Body of pancreas (tissue), 4 donors: ENCODE data around the gene SOX12. TPM values are rescaled to one million over a fixed set of nuclear protein-coding genes. Genes with fewer than 3 reads are reported as not detected.

Experiments
- ATAC-seq: fragments of 150-250 bp; one replicate; pipeline ENCODE4 v1.9.1; 2016
- DNase-seq, 4 donors: peaks; one replicate each; pipeline ENCODE4 v3.0.0-alpha.2; 2019
- H3K27ac ChIP-seq, 4 donors: fragments of 200-600 bp; sonication (generic); 1 replicate in 3 of 4; 2 replicates in 1 of 4; pipeline versions ENCODE4 v1.5.1 to v1.6.1; 2016 to 2019; ENCODE audit warnings: mild to moderate bottlenecking in 1 of 4, mixed read lengths in 1 of 4, moderate library complexity in 1 of 4
- H3K27me3 ChIP-seq, 2 donors: fragments of 200-600 bp; sonication (generic); one replicate each; pipeline ENCODE4 v1.6.0; 2016; ENCODE audit warnings: mild to moderate bottlenecking in 1 of 2
- H3K36me3 ChIP-seq, 2 donors: fragments of 200-600 bp; sonication (generic); replicated peaks in 1 of 2; 2 replicates each; pipeline ENCODE4 v1.5.1; 2016; ENCODE audit warnings: low read depth in 2 of 2; ENCODE audit not compliant: insufficient read depth in 1 of 2
- H3K4me1 ChIP-seq: fragments of 200-600 bp; sonication (generic); one replicate; pipeline ENCODE4 v1.6.0; 2016
- H3K4me3 ChIP-seq, 2 donors: fragments of 200-600 bp; sonication (generic); 1 replicate in 1 of 2; 2 replicates in 1 of 2; pipeline ENCODE4 v1.5.1; 2016 to 2019
- H3K9me3 ChIP-seq, 3 donors: fragments of 200-600 bp; sonication (generic); 1 replicate in 2 of 3; 2 replicates in 1 of 3; pipeline ENCODE4 v1.5.1; 2016
- POLR2A ChIP-seq, 3 donors: fragments of 450-650 bp; IDR thresholded peaks; one replicate each; pipeline ENCODE4 v1.6.1; 2016; ENCODE audit warnings: antibody characterized with exemption in 3 of 3, mild to moderate bottlenecking in 2 of 3
- WGBS, 2 donors: methylation state at CpG; one replicate each; pipeline ENCODE4 v1.1.5; 2017; 5-methylcytosine and 5-hydroxymethylcytosine counted together
- intact Hi-C: fragments of 100-400 bp; cut with DNase I; formaldehyde crosslinking; loops from one replicate; pipeline ENCODE4 v1.15.1; 2023
- total RNA-seq, 2 donors: library from RNA; depleted of rRNA; stranded (reverse); fragments of >200 nt; gene quantifications; one replicate each; pipeline ENCODE4 v1.1.0, GENCODE V29; 2016
- TF ChIP-seq, protein P1 (sequence below), 7 experiments: fragments of 450-650 bp in 4 of 7; fragments of 200-600 bp in 3 of 7; sonication (generic) in 3 of 7; IDR thresholded peaks; one replicate each; pipeline ENCODE4 v1.5.1; 2016 to 2019; ENCODE audit warnings: antibody characterized with exemption in 7 of 7

Gene SOX12
- 10 to 100 TPM in 1 of 2 donors, 1 to 10 TPM in 1; 6.2 to 17.1 TPM for total RNA-seq

DNA sequence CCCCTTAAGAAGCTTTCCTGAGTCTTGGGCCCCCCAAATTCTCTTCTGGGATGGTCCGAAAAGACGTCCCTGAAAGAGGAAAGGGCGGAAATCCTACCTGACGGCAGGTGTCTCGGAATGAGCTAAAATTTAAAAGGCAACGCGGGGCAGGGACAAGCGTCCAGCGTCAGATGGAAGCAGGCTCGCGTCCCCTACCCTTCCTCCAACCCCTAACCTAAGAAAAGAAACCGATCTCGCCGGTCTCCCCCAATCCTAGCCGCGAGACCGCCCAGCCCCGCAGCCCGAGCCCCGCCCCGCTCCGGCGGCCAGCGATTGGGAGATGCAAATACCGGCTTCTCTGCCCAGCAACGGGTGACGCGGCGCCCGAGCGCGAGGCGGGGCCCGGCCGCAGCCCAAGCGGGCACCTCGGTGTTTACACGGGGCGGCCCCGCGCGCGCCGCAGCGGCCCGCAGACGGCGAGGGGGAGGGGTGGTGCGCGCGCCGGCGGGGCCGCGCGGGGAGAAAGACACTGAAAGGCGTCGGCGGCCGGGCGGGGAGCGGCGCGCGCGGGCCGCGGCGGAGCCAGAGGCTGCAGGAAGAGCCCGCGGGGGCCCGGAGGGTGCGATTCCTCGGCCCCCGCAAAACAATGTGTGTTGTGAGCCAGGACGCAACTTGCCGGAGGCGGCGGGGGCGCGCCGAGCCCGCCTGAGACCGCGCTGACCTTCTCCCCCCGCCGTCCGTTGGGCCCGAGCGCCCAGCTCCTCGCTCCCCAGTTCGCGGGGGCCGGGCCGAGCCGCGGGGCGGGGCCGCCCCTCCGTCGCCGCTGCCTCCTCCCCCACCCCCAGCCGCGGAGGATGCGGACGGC lies at the start of gene SOX12:
Gene SOX12 (plus strand): TSS at position 508 of the 844 bp plus-strand sequence. CDS start 373 bp downstream, outside the sequence.
- Histone ChIP-seq H3K4me1 (peaks cover 39% of the 10 kb centered on the region), H3K27me3 (no peaks in the 10 kb centered on the region), H3K36me3 (no peaks in the 10 kb centered on the region), H3K9me3 (no peaks in the 10 kb centered on the region), H3K27ac (peak within 1 kb of the TSS; percentile 87 to 95 (median 92)), H3K4me3 (peak within 1 kb of the TSS; percentile 24 to 55)
- TF ChIP-seq POLR2A (IDR thresholded peaks at IDR 0.05) = peak; percentile 45 to 81 (median 81)
- TF ChIP-seq, protein P1, sequence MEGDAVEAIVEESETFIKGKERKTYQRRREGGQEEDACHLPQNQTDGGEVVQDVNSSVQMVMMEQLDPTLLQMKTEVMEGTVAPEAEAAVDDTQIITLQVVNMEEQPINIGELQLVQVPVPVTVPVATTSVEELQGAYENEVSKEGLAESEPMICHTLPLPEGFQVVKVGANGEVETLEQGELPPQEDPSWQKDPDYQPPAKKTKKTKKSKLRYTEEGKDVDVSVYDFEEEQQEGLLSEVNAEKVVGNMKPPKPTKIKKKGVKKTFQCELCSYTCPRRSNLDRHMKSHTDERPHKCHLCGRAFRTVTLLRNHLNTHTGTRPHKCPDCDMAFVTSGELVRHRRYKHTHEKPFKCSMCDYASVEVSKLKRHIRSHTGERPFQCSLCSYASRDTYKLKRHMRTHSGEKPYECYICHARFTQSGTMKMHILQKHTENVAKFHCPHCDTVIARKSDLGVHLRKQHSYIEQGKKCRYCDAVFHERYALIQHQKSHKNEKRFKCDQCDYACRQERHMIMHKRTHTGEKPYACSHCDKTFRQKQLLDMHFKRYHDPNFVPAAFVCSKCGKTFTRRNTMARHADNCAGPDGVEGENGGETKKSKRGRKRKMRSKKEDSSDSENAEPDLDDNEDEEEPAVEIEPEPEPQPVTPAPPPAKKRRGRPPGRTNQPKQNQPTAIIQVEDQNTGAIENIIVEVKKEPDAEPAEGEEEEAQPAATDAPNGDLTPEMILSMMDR (IDR thresholded peaks at IDR 0.05) = peak in 1 of 7 experiments; percentile 1
- peak; percentile 96 to 98 (median 98) for DNase-seq
- intact Hi-C loops = no loop called here
- ATAC-seq = peak; percentile 85
- WGBS, 2 donors = 0% methylated on average over 7 to 106 of the region's 106 CpGs

- Histone ChIP-seq H3K36me3 (peaks cover 2 to 5% of the 10 kb centered on the region in 2 donors), H3K27me3 (no peaks in the 10 kb centered on the region)
- WGBS, 2 donors = 80 to 90% methylated on average over 6 to 7 of the region's 7 CpGs
Measured at GRCh38 chr20:275791-276190, 49.6 kb upstream of the SOX12 start.

GRCh38 chr20:276620-277495 lies 48.5 kb upstream of the SOX12 start:
- 92% methylated on average over 12 of the region's 12 CpGs for WGBS, 2 donors
- intact Hi-C loops = no loop called here
- Histone ChIP-seq H3K9me3 (no peaks in the 10 kb centered on the region), H3K27me3 (no peaks in the 10 kb centered on the region), H3K4me1 (no peaks in the 10 kb centered on the region), H3K4me3 (no peak overlapping the region), H3K27ac (no peak overlapping the region), H3K36me3 (peaks cover 2 to 5% of the 10 kb centered on the region in 2 donors)
- TF ChIP-seq, protein P1 (IDR thresholded peaks at IDR 0.05) = no peak
- TF ChIP-seq POLR2A (IDR thresholded peaks at IDR 0.05) = no peak
- peak in 1 of 4 donors; percentile 6 for DNase-seq
- no peak for ATAC-seq

More at GRCh38 chr20:275791-276190, 49.6 kb upstream of the SOX12 start:
- H3K4me3 ChIP-seq = no peak overlapping the region
- no peak for ATAC-seq
- H3K27ac ChIP-seq = no peak overlapping the region
- intact Hi-C loops = no loop called here
- no peak for DNase-seq
- no peaks in the 10 kb centered on the region for H3K4me1 ChIP-seq
- no peaks in the 10 kb centered on the region for H3K9me3 ChIP-seq
- no peak for TF ChIP-seq POLR2A (IDR thresholded peaks at IDR 0.05)

DNA sequence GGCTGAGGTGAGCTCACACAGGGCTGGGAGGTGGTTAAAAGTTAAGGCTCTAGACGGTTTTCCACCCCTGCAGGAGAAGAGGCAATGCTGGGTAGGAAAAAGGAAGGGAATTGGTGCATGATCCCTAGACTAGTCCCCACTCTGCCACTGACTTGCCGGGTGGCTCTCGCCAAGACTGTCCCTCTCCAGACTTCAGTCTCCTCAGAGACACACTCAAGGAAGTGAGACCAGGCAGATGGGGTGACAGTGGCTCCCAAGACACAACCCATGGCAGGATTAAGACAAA lies 47.9 kb upstream of the SOX12 start:
- H3K27me3 ChIP-seq = no peaks in the 10 kb centered on the region
- TF ChIP-seq POLR2A (IDR thresholded peaks at IDR 0.05) = no peak
- TF ChIP-seq, protein P1 (IDR thresholded peaks at IDR 0.05) = no peak
- WGBS, 2 donors = 63 to 86% methylated on average over 3 of the region's 3 CpGs
- no peaks in the 10 kb centered on the region for H3K4me1 ChIP-seq
- H3K36me3 ChIP-seq = peaks cover 2 to 5% of the 10 kb centered on the region in 2 donors
- ATAC-seq (no peak), DNase-seq (peak in 1 of 4 donors; percentile 1)
- intact Hi-C loops = no loop called here
- no peak overlapping the region for H3K27ac ChIP-seq
- no peak overlapping the region for H3K4me3 ChIP-seq
- no peaks in the 10 kb centered on the region for H3K9me3 ChIP-seq

GRCh38 chr20:278181-278580 lies 47.2 kb upstream of the SOX12 start:
- intact Hi-C loops = no loop called here
- Histone ChIP-seq H3K27me3 (no peaks in the 10 kb centered on the region), H3K4me1 (no peaks in the 10 kb centered on the region), H3K36me3 (peaks cover 2 to 5% of the 10 kb centered on the region in 2 donors), H3K4me3 (no peak overlapping the region), H3K27ac (no peak overlapping the region), H3K9me3 (no peaks in the 10 kb centered on the region)
- 81 to 84% methylated on average over 5 of the region's 5 CpGs for WGBS, 2 donors
- TF ChIP-seq, protein P1 (IDR thresholded peaks at IDR 0.05) = no peak
- no peak for TF ChIP-seq POLR2A (IDR thresholded peaks at IDR 0.05)
- ATAC-seq (no peak), DNase-seq (no peak)
